H1 (cell line): ENCODE results near the gene CLN6. TPM values are rescaled to one million over a fixed set of nuclear protein-coding genes. Genes with fewer than 3 reads are reported as not detected.

Experiments
- CTCF ChIA-PET: fragments of 300-600 bp; sonication (Branson Sonifier 250); formaldehyde crosslinking; loops from one replicate; lab custom pipeline; 2021; ENCODE audit not compliant: partially characterized antibody; lab: Charles Lee
- POLR2A ChIA-PET: fragments of 300-600 bp; sonication (Branson Sonifier 250); formaldehyde crosslinking; loops from one replicate; lab custom pipeline; 2021; ENCODE audit warnings: inconsistent platforms; ENCODE audit not compliant: partially characterized antibody; lab: Charles Lee
- DNase-seq, 2 experiments: peaks; one replicate each; pipeline versions ENCODE4 v3.0.0 to v3.0.0-alpha.2; 2010 to 2022; ENCODE audit warnings: low spot score in 2 of 2, low read depth in 1 of 2, mixed read lengths in 1 of 2
- FAIRE-seq: peaks from 2 replicates; lab custom pipeline; 2011; peaks lifted over from hg19 to GRCh38; lab: Jason Lieb, UNC
- H2AFZ ChIP-seq: 2 replicates; pipeline ENCODE4 v1.8.1; 2012; ENCODE audit warnings: low read length, inconsistent platforms
- H2AK5ac ChIP-seq: 2 replicates; pipeline ENCODE4 v1.6.1; 2013; ENCODE audit warnings: low read depth, low read length
- H2BK120ac ChIP-seq: replicated peaks from 2 replicates; pipeline ENCODE3; 2013; ENCODE audit warnings: low read depth, low read length, inconsistent platforms
- H2BK12ac ChIP-seq: 2 replicates; pipeline ENCODE4 v1.6.1; 2013; ENCODE audit warnings: low read depth, low read length
- H2BK15ac ChIP-seq: 2 replicates; pipeline ENCODE4 v1.6.1; 2013; ENCODE audit warnings: low read length
- H2BK20ac ChIP-seq: 2 replicates; pipeline ENCODE4 v1.6.1; 2013; ENCODE audit warnings: low read length
- H2BK5ac ChIP-seq: 2 replicates; pipeline ENCODE4 v1.6.1; 2013; ENCODE audit warnings: low read depth, low read length
- H3K14ac ChIP-seq: 2 replicates; pipeline ENCODE4 v1.6.1; 2013; ENCODE audit warnings: inconsistent platforms; ENCODE audit not compliant: insufficient read length
- H3K18ac ChIP-seq: 2 replicates; pipeline ENCODE4 v1.6.1; 2013; ENCODE audit warnings: low read length; ENCODE audit errors: extremely low read depth
- H3K23ac ChIP-seq: 2 replicates; pipeline ENCODE4 v1.6.1; 2013; ENCODE audit warnings: inconsistent platforms; ENCODE audit not compliant: insufficient read length
- H3K23me2 ChIP-seq: 2 replicates; pipeline ENCODE4 v1.6.1; 2013; ENCODE audit warnings: low read depth, low read length
- H3K27ac ChIP-seq: 2 replicates; pipeline ENCODE4 v1.6.1; 2011; ENCODE audit warnings: low read depth, low read length, inconsistent platforms
- H3K27me3 ChIP-seq, 4 experiments: replicated peaks in 1 of 4; 1 replicate in 1 of 4; 2 replicates in 3 of 4; pipeline versions ENCODE4 v1.6.1 to v1.8.1; 2011 to 2013; ENCODE audit warnings: low read length in 3 of 4, mild to moderate bottlenecking in 3 of 4, inconsistent platforms in 2 of 4, mixed read lengths in 2 of 4, moderate library complexity in 1 of 4; ENCODE audit not compliant: control insufficient read depth in 3 of 4, insufficient read depth in 3 of 4; ENCODE audit errors: extremely low read depth in 1 of 4
- H3K36me3 ChIP-seq, 4 experiments: 2 replicates each; pipeline versions ENCODE4 v1.6.1 to v1.8.1; 2011 to 2013; ENCODE audit warnings: mild to moderate bottlenecking in 4 of 4, low read length in 3 of 4, moderate library complexity in 2 of 4, control low read depth in 1 of 4, inconsistent platforms in 1 of 4; ENCODE audit not compliant: insufficient read depth in 4 of 4, control insufficient read depth in 2 of 4
- H3K4ac ChIP-seq: replicated peaks from 2 replicates; pipeline ENCODE3; 2013; ENCODE audit warnings: low read length, low read depth, mixed read lengths, inconsistent platforms; ENCODE audit not compliant: insufficient read length
- H3K4me1 ChIP-seq, 4 experiments: replicated peaks in 1 of 4; 1 replicate in 1 of 4; 2 replicates in 3 of 4; pipeline versions ENCODE4 v1.6.1 to v1.8.1; 2011 to 2013; ENCODE audit warnings: low read length in 3 of 4, inconsistent platforms in 2 of 4, mixed read lengths in 1 of 4; ENCODE audit not compliant: insufficient read depth in 4 of 4, control insufficient read depth in 3 of 4
- H3K4me2 ChIP-seq, 2 experiments: 2 replicates each; pipeline versions ENCODE4 v1.6.1 to v1.8.1; 2011 to 2013; ENCODE audit warnings: low read depth in 2 of 2, low read length in 2 of 2, control low read depth in 1 of 2, inconsistent platforms in 1 of 2, mild to moderate bottlenecking in 1 of 2; ENCODE audit not compliant: insufficient read depth in 1 of 2
- H3K4me3 ChIP-seq, 4 experiments: fragments of 200-600, 300-600 bp in 1 of 4; sonication (generic), shearing (Covaris generic), sonication (Bioruptor Twin) in 1 of 4; 2 replicates each; pipeline versions ENCODE4 v1.5.1 to v1.8.1; 2011 to 2016; ENCODE audit warnings: low read length in 4 of 4, low read depth in 3 of 4, control low read depth in 2 of 4, inconsistent platforms in 2 of 4, mild to moderate bottlenecking in 2 of 4, mixed read lengths in 1 of 4, moderate library complexity in 1 of 4; ENCODE audit not compliant: insufficient read depth in 2 of 4; ENCODE audit errors: extremely low read depth in 1 of 4
- H3K56ac ChIP-seq: replicated peaks from 2 replicates; pipeline ENCODE3; 2013; ENCODE audit warnings: low read depth, mild to moderate bottlenecking, mixed read lengths, low read length, inconsistent platforms; ENCODE audit not compliant: insufficient read length
- H3K79me1 ChIP-seq: 2 replicates; pipeline ENCODE4 v1.6.1; 2013; ENCODE audit warnings: low read depth, low read length, control low read depth
- H3K79me2 ChIP-seq, 2 experiments: 2 replicates each; pipeline versions ENCODE4 v1.6.1 to v1.8.1; 2012 to 2013; ENCODE audit warnings: low read length in 2 of 2, mild to moderate bottlenecking in 2 of 2, inconsistent platforms in 1 of 2; ENCODE audit not compliant: insufficient read depth in 2 of 2, control insufficient read depth in 1 of 2
- H3K9ac ChIP-seq, 4 experiments: replicated peaks in 1 of 4; 1 replicate in 1 of 4; 2 replicates in 3 of 4; pipeline versions ENCODE4 v1.6.1 to v1.8.1; 2011 to 2013; ENCODE audit warnings: low read depth in 3 of 4, low read length in 3 of 4, control low read depth in 2 of 4, mild to moderate bottlenecking in 2 of 4, moderate library complexity in 2 of 4, inconsistent platforms in 1 of 4; ENCODE audit errors: extremely low read depth in 1 of 4
- H3K9me3 ChIP-seq, 2 experiments: 2 replicates each; pipeline versions ENCODE4 v1.6.1 to v1.8.1; 2012 to 2013; ENCODE audit warnings: mild to moderate bottlenecking in 2 of 2, moderate library complexity in 2 of 2, control low read depth in 1 of 2, inconsistent platforms in 1 of 2, low read depth in 1 of 2, low read length in 1 of 2, mixed read lengths in 1 of 2; ENCODE audit not compliant: insufficient read depth in 2 of 2
- H4K20me1 ChIP-seq, 2 experiments: replicated peaks in 1 of 2; 2 replicates each; pipeline versions ENCODE3 to v1.8.1; 2011 to 2013; ENCODE audit warnings: inconsistent platforms in 2 of 2, low read length in 2 of 2, mild to moderate bottlenecking in 1 of 2; ENCODE audit not compliant: insufficient read depth in 2 of 2, control insufficient read depth in 1 of 2
- H4K5ac ChIP-seq: 2 replicates; pipeline ENCODE4 v1.6.1; 2013; ENCODE audit warnings: low read length, low read depth, mixed read lengths, inconsistent platforms; ENCODE audit not compliant: insufficient read length
- H4K8ac ChIP-seq: 2 replicates; pipeline ENCODE4 v1.8.0; 2013; ENCODE audit warnings: mild to moderate bottlenecking, moderate library complexity, low read length, inconsistent platforms; ENCODE audit not compliant: insufficient read depth; ENCODE audit errors: extremely low read depth
- H4K91ac ChIP-seq: replicated peaks from 2 replicates; pipeline ENCODE3; 2013; ENCODE audit warnings: low read length, mixed read lengths, inconsistent platforms; ENCODE audit not compliant: insufficient read length
- ASH2L ChIP-seq: fragments of 200-600, 300-600 bp; sonication (generic); IDR thresholded peaks from one replicate; pipeline ENCODE4 v1.7.1; 2017; ENCODE audit warnings: low read length
- BCL11A ChIP-seq, 2 experiments: IDR thresholded peaks; one replicate each; pipeline ENCODE4 v1.6.1; 2011; ENCODE audit warnings: low read depth in 2 of 2, low read length in 2 of 2, mild to moderate bottlenecking in 2 of 2
- BRCA1 ChIP-seq: IDR thresholded peaks from 2 replicates; pipeline ENCODE4 v1.6.1; 2012; ENCODE audit warnings: low read depth, low read length, improper control_type of control experiment
- CHD1 ChIP-seq: IDR thresholded peaks from 2 replicates; pipeline ENCODE4 v1.6.1; 2012; ENCODE audit warnings: low read depth, low read length, improper control_type of control experiment
- CREB1 ChIP-seq: IDR thresholded peaks from 2 replicates; pipeline ENCODE4 v1.6.1; 2012; ENCODE audit warnings: inconsistent platforms
- E2F6 ChIP-seq: IDR thresholded peaks from 2 replicates; pipeline ENCODE4 v1.6.1; 2012; ENCODE audit warnings: inconsistent platforms
- EGR1 ChIP-seq: IDR thresholded peaks from 2 replicates; pipeline ENCODE4 v1.6.1; 2011; ENCODE audit warnings: low read depth, low read length, borderline replicate concordance
- GABPA ChIP-seq: IDR thresholded peaks from 2 replicates; pipeline ENCODE4 v1.6.1; 2011; ENCODE audit warnings: mild to moderate bottlenecking, low read length, moderate library complexity, borderline replicate concordance; ENCODE audit not compliant: insufficient read depth
- POLR2A ChIP-seq, 2 experiments: IDR thresholded peaks; 1 replicate in 1 of 2; 2 replicates in 1 of 2; pipeline ENCODE4 v1.6.1; 2011; ENCODE audit warnings: low read depth in 2 of 2, low read length in 2 of 2, mild to moderate bottlenecking in 2 of 2; ENCODE audit errors: control extremely low read depth in 1 of 2
- POU5F1 ChIP-seq: IDR thresholded peaks from 2 replicates; pipeline ENCODE4 v1.6.1; 2011; ENCODE audit warnings: low read depth, mild to moderate bottlenecking, low read length, moderate library complexity
- RBBP5 ChIP-seq: IDR thresholded peaks from 2 replicates; pipeline ENCODE4 v1.7.1; 2012; ENCODE audit warnings: low read depth, mild to moderate bottlenecking, inconsistent platforms, low read length, moderate library complexity, borderline replicate concordance
- SIN3A ChIP-seq, 2 experiments: IDR thresholded peaks in 1 of 2; conservative IDR thresholded peaks in 1 of 2; 2 replicates each; pipeline ENCODE4 v1.6.1; 2011 to 2012; ENCODE audit warnings: low read length in 2 of 2, improper control_type of control experiment in 1 of 2, low read depth in 1 of 2, mild to moderate bottlenecking in 1 of 2
- TBP ChIP-seq: IDR thresholded peaks from 2 replicates; pipeline ENCODE4 v1.6.1; 2011; ENCODE audit warnings: low read depth, low read length, improper control_type of control experiment
- WGBS, 2 experiments: shearing (Covaris generic) in 1 of 2; methylation state at CpG; one replicate each; pipeline versions ENCODE4 v1.1.6 to v1.1.7; 2013 to 2015; ENCODE audit warnings: low lambda C conversion rate in 2 of 2, mixed read lengths in 2 of 2, inconsistent platforms in 1 of 2, low coverage in 1 of 2, missing lambda C conversion rate in 1 of 2; ENCODE audit not compliant: insufficient replicate concordance in 2 of 2, insufficient coverage in 1 of 2, insufficient read length in 1 of 2; ENCODE audit errors: extremely low coverage in 1 of 2, missing lambda C conversion rate in 1 of 2; 5-methylcytosine and 5-hydroxymethylcytosine counted together
- polyA plus RNA-seq, 7 experiments: library from polyadenylated mRNA; depleted of rRNA in 3 of 7; stranded (reverse) in 5 of 7; unstranded in 2 of 7; fragments of >200 nt in 5 of 7; fragments of 200-250 nt in 2 of 7; gene quantifications; 1 replicate in 5 of 7; 2 replicates in 1 of 7; 4 replicates in 1 of 7; pipeline versions ENCODE4 v1.2.1 to v1.2.3, GENCODE V29; 2011 to 2013; ENCODE audit warnings: missing spikeins in 2 of 7, mixed read lengths in 2 of 7
- total RNA-seq: library from RNA; stranded (reverse); fragmentation: NEBNext Ultra II Directional; extraction: Animal tissue kit (Norgen Biotek cat#: 25700); gene quantifications from 2 replicates; pipeline ENCODE4 v1.2.1, GENCODE V29; 2021
- TF ChIP-seq, protein P1 (sequence below): IDR thresholded peaks from 2 replicates; pipeline ENCODE4 v1.6.1; 2012; ENCODE audit warnings: inconsistent platforms

The CLN6 gene
- total and polyA plus RNA-seq, 2 of the 8 experiments (the other 6 are each of a cell fraction or from before 2014, with no cell fraction given), result 60.0 to 137 TPM

- WGBS, 2 experiments, result 82% methylated on average over 6 of the region's 6 CpGs; no CpG with 5 or more reads in 1 of the 2 experiments
- no peak for TF ChIP-seq BCL11A (IDR thresholded peaks at IDR 0.05; ENCODE audit: low read depth in 2 of 2, low read length in 2 of 2)
- TF ChIP-seq, protein P1, sequence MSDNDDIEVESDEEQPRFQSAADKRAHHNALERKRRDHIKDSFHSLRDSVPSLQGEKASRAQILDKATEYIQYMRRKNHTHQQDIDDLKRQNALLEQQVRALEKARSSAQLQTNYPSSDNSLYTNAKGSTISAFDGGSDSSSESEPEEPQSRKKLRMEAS, result no peak
- no peak for TF ChIP-seq GABPA
- no peak for TF ChIP-seq TBP
- TF ChIP-seq CHD1, result no peak
- TF ChIP-seq SIN3A (conservative IDR thresholded peaks at IDR 0.05 in 1 of 2, IDR thresholded peaks at IDR 0.05 in 1 of 2; ENCODE audit: low read depth in 1 of 2, low read length in 2 of 2), result no peak
- TF ChIP-seq ASH2L, result no peak
- TF ChIP-seq POLR2A (IDR thresholded peaks at IDR 0.05; ENCODE audit: control extremely low read depth in 1 of 2, low read depth in 2 of 2, low read length in 2 of 2), result no peak
- no peak for TF ChIP-seq POU5F1
- TF ChIP-seq E2F6, result no peak
- TF ChIP-seq BRCA1, result no peak
- TF ChIP-seq RBBP5, result no peak
- TF ChIP-seq CREB1, result no peak
- no peak for TF ChIP-seq EGR1
Observed at GRCh38 chr15:68214838-68215254, 14.7 kb downstream of the CLN6 start.

More at GRCh38 chr15:68214838-68215254, 14.7 kb downstream of the CLN6 start:
- peaks cover 19% of the 10 kb centered on the region for H3K79me1 ChIP-seq
- no peak overlapping the region for H3K27ac ChIP-seq
- DNase-seq (no peak), FAIRE-seq (no peak)
- H2BK15ac ChIP-seq, result no peak overlapping the region
- no peaks in the 10 kb centered on the region for H3K23me2 ChIP-seq
- no peak overlapping the region for H3K23ac ChIP-seq
- peaks cover 4 to 65% of the 10 kb centered on the region in 2 experiments; a peak in 3 of 4 replicates for H3K79me2 ChIP-seq
- H3K27me3 ChIP-seq, result no peaks in the 10 kb centered on the region
- no peak overlapping the region for H4K91ac ChIP-seq
- H4K8ac ChIP-seq, result no peak overlapping the region
- no peak overlapping the region for H2BK20ac ChIP-seq
- POLR2A ChIA-PET, result interaction anchor here (2.4 to 6.0 kb wide), 2 partner anchors 9 to 14 kb away, joined by 11 to 38 read pairs; partner anchors contain the start of gene CLN6
- no peak overlapping the region for H3K4ac ChIP-seq
- peaks cover 10 to 28% of the 10 kb centered on the region in 2 experiments for H4K20me1 ChIP-seq
- CTCF ChIA-PET, result interaction anchor here (0.9 kb wide), 1 partner anchor 38 kb away, joined by 3 read pairs; no protein-coding TSS in a partner anchor
- no peak overlapping the region for H3K9ac ChIP-seq
- no peak overlapping the region for H2AK5ac ChIP-seq
- H3K14ac ChIP-seq, result no peak overlapping the region
- H3K4me2 ChIP-seq, result no peak overlapping the region
- H2BK12ac ChIP-seq, result no peak overlapping the region
- H3K36me3 ChIP-seq, result peaks cover 3 to 23% (median 9%) of the 10 kb centered on the region in 4 experiments; a peak in 6 of 8 replicates
- no peak overlapping the region for H2BK120ac ChIP-seq
- no peak overlapping the region for H3K56ac ChIP-seq
- H3K4me3 ChIP-seq, result no peak overlapping the region
- no peak overlapping the region for H2AFZ ChIP-seq
- no peak overlapping the region for H2BK5ac ChIP-seq
- H3K18ac ChIP-seq, result no peak overlapping the region
- peaks cover 0 to 16% (median under 1%) of the 10 kb centered on the region in 4 experiments; a peak in 5 of 7 replicates for H3K4me1 ChIP-seq
- H4K5ac ChIP-seq, result no peak overlapping the region
- H3K9me3 ChIP-seq, result no peaks in the 10 kb centered on the region
